Measurements from ENCODE around the gene CDK5. TPM values are rescaled to one million over a fixed set of nuclear protein-coding genes. Genes with fewer than 3 reads are reported as not detected.
A peak's percentile ranks its signal among the peaks of the same experiment; 100 is the strongest.

Gene CDK5
- total and polyA plus RNA-seq, 9 of the 15 experiments (the other 6 are each of a cell fraction or from before 2014, with no cell fraction given): 3.2 to 38.0 (median 27.5) TPM

- no peak for TF ChIP-seq DDX20 (tag; IDR thresholded peaks at IDR 0.05; ENCODE audit: low read depth)
- no peak for TF ChIP-seq ZNF592 (IDR thresholded peaks at IDR 0.05)
- TF ChIP-seq ZMIZ1 (IDR thresholded peaks at IDR 0.05; ENCODE audit: low read depth in 2 of 2, low read length in 2 of 2): 0 out of 4 replicates have a peak, but pooled peaks of 1 of the 2 experiments have one; percentile 45
- TF ChIP-seq ARID1B (IDR thresholded peaks at IDR 0.05): peak; percentile 54; the same call in 1 of the 2 replicates
- peak; percentile 7 for TF ChIP-seq NEUROD1 (IDR thresholded peaks at IDR 0.05; ENCODE audit: borderline replicate concordance, low read depth, low read length, partially characterized antibody)
- TF ChIP-seq SNAPC5 (CRISPR knock-in tag; IDR thresholded peaks at IDR 0.05): no peak
- TF ChIP-seq ZNF589 (CRISPR knock-in tag; IDR thresholded peaks at IDR 0.05; ENCODE audit: low read depth): peak; percentile 98
- peak; percentile 46 for TF ChIP-seq SP1 (CRISPR knock-in tag; IDR thresholded peaks at IDR 0.05)
- TF ChIP-seq TRIM28 (IDR thresholded peaks at IDR 0.05): peak; percentile 19; the same call in 1 of the 2 replicates
- no peak for TF ChIP-seq ZNF77 (CRISPR knock-in tag; IDR thresholded peaks at IDR 0.05)
- no peak for TF ChIP-seq ZNF561 (CRISPR knock-in tag; conservative IDR thresholded peaks at IDR 0.05)
- peak; percentile 46; the same call in 1 of the 2 replicates for TF ChIP-seq NKRF (IDR thresholded peaks at IDR 0.05; ENCODE audit: borderline replicate concordance)
- no peak for TF ChIP-seq GTF2F1 (IDR thresholded peaks at IDR 0.05; ENCODE audit: low read depth, low read length)
- TF ChIP-seq FOXA3 (CRISPR knock-in tag; conservative IDR thresholded peaks at IDR 0.05 in 1 of 2, IDR thresholded peaks at IDR 0.05 in 1 of 2): no peak
- no peak for TF ChIP-seq ZNF311 (CRISPR knock-in tag; IDR thresholded peaks at IDR 0.05)
- TF ChIP-seq ZFX (CRISPR knock-in tag; IDR thresholded peaks at IDR 0.05): peak; percentile 79
- no peak for TF ChIP-seq CREBBP (IDR thresholded peaks at IDR 0.05; ENCODE audit: low read depth, low read length)
- TF ChIP-seq KLF16 (IDR thresholded peaks at IDR 0.05): 0 out of 2 replicates have a peak, but pooled peaks have one; percentile 46
Measured at GRCh38 chr7:151059367-151060112, 1.8 kb upstream of the CDK5 start, which contains the start of gene SLC4A2 (continued).

All from K562 (cell line).